ENCODE results near the gene C9orf85.
A peak's percentile ranks its signal among the peaks of the same experiment; 100 is the strongest.

Gene C9orf85

GRCh38 chr9:71908825-71909224, 2.6 kb upstream of the C9orf85 start:
- DNase-seq: no peak

- DNase-seq: peak; percentile 56
Measured at GRCh38 chr9:71909887-71910649, 1.4 kb upstream of the C9orf85 start.

GRCh38 chr9:71910650-71911060, 784 bp upstream of the C9orf85 start:
- no peak for DNase-seq

- no peak for DNase-seq
Measured at GRCh38 chr9:71911908-71912335, 483 bp downstream of the C9orf85 start.

GRCh38 chr9:71915495-71915894, 4.1 kb downstream of the C9orf85 start:
- DNase-seq: no peak

GRCh38 chr9:71916834-71917534, 5.5 kb downstream of the C9orf85 start:
- DNase-seq: no peak

- DNase-seq: no peak
Measured at GRCh38 chr9:71918419-71918818, 7.0 kb downstream of the C9orf85 start.

GRCh38 chr9:71920456-71921189, 9.2 kb downstream of the C9orf85 start:
- DNase-seq: no peak

- no peak for DNase-seq
Measured at GRCh38 chr9:71921190-71921814, 9.9 kb downstream of the C9orf85 start.

- DNase-seq: no peak
Measured at GRCh38 chr9:71924576-71924975, 13.1 kb downstream of the C9orf85 start.

- no peak for DNase-seq
Measured at GRCh38 chr9:71925834-71926233, 14.4 kb downstream of the C9orf85 start.

- no peak for DNase-seq
Measured at GRCh38 chr9:71928376-71928775, 16.9 kb downstream of the C9orf85 start.

- no peak for DNase-seq
Measured at GRCh38 chr9:71928806-71929205, 17.4 kb downstream of the C9orf85 start.

- no peak for DNase-seq
Measured at GRCh38 chr9:71929223-71929622, 17.8 kb downstream of the C9orf85 start.

- DNase-seq: no peak
Measured at GRCh38 chr9:71929791-71930440, 18.5 kb downstream of the C9orf85 start.

GRCh38 chr9:71931166-71931565, 19.7 kb downstream of the C9orf85 start:
- DNase-seq: no peak

GRCh38 chr9:71936066-71936465, 24.6 kb downstream of the C9orf85 start:
- no peak for DNase-seq

- DNase-seq: no peak
Measured at GRCh38 chr9:71937070-71937625, 25.7 kb downstream of the C9orf85 start.

- DNase-seq: no peak
Measured at GRCh38 chr9:71937898-71938297, 26.5 kb downstream of the C9orf85 start.

- DNase-seq: no peak
Measured at GRCh38 chr9:71941060-71941568, 29.7 kb downstream of the C9orf85 start.

GRCh38 chr9:71941998-71942567, 30.6 kb downstream of the C9orf85 start:
- DNase-seq: no peak
